ENCODE data around the gene MOCS3. TPM values are rescaled to one million over a fixed set of nuclear protein-coding genes. Genes with fewer than 3 reads are reported as not detected.

The MOCS3 gene
- total RNA-seq, 1 donor from 2014 or later = 9.8 TPM

DNA sequence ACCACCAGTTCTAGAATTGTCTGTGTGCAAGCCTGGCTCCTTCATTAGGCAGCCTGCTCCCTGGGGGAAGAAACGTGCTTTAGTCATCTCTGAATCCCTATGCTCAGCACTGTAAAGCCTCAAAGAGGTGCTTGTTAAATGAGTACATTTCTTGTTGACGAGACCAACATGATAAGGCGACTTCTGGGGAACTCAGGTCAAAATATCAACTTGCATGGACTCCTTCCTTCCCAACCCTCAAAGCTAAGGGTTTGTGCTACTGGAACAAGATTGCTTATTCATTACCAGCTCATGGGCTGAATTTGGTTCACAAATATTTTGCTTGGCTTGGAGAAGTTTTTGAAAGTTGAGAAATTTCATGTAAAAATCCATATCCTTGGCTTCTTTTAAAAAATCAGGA is 53.7 kb downstream of the MOCS3 start:
- DNase-seq (ENCODE audit: low read depth) = no peak

Other genes with a start within 250 kb of the MOCS3 start
- gene PARD6B, start 227.2 kb upstream of the MOCS3 start, total RNA-seq = 31.3 and 57.4 TPM in 2 replicates
- gene BCAS4, start 163.8 kb upstream of the MOCS3 start, total RNA-seq = 5.7 and 7.1 TPM in 2 replicates
- 27.1 and 86.6 TPM in 2 replicates for gene ADNP, start 27.4 kb upstream of the MOCS3 start, total RNA-seq
- 79.2 and 132 TPM in 2 replicates for gene DPM1, start 286 bp upstream of the MOCS3 start, total RNA-seq
- 0.25 and 0.69 TPM in 2 replicates for gene KCNG1, start 64.3 kb downstream of the MOCS3 start, total RNA-seq

All from renal cortical epithelial cell (primary cell).